BJ (cell line): ENCODE measurements around the gene ZBTB38. TPM values are rescaled to one million over a fixed set of nuclear protein-coding genes. Genes with fewer than 3 reads are reported as not detected.

Experiments
- CTCF ChIA-PET: fragments of 350-600 bp; formaldehyde crosslinking; extraction: SDS; loops from one replicate; lab custom pipeline; 2021; ENCODE audit warnings: antibody characterized with exemption, inconsistent platforms; lab: Yijun Ruan, JAX
- POLR2A ChIA-PET: fragments of 300-600 bp; sonication (Branson Sonifier 250); formaldehyde crosslinking; extraction: SDS; loops from one replicate; lab custom pipeline; 2021; ENCODE audit warnings: antibody characterized with exemption; lab: Charles Lee
- DNase-seq: peaks from one replicate; pipeline ENCODE4 v3.0.0-alpha.2; 2011; ENCODE audit warnings: low read depth
- H3K27me3 ChIP-seq: 2 replicates; pipeline ENCODE4 v1.6.0; 2011; ENCODE audit warnings: low read length; ENCODE audit not compliant: control insufficient read depth, insufficient read depth
- H3K36me3 ChIP-seq: 2 replicates; pipeline ENCODE4 v1.5.1; 2011; ENCODE audit warnings: low read length; ENCODE audit not compliant: control insufficient read depth, insufficient read depth
- H3K4me3 ChIP-seq: 2 replicates; pipeline ENCODE4 v1.5.1; 2011; ENCODE audit warnings: low read depth, mild to moderate bottlenecking, control low read depth, low read length
- CTCF ChIP-seq: IDR thresholded peaks from 2 replicates; pipeline ENCODE4 v1.5.1; 2011; ENCODE audit warnings: low read depth, mild to moderate bottlenecking, control low read depth, inconsistent platforms, low read length, moderate library complexity; ENCODE audit not compliant: insufficient read depth
- polyA plus RNA-seq: library from polyadenylated mRNA; depleted of rRNA; stranded (reverse); fragments of >200 nt; gene quantifications from 2 replicates; pipeline ENCODE4 v1.2.3, GENCODE V29; 2011

ZBTB38 gene
- polyA plus RNA-seq, 1 experiment, result 62.0 TPM

GRCh38 chr3:141350666-141351065 lies 17.6 kb upstream of the ZBTB38 start:
- ChIA-PET CTCF (no interaction called here), POLR2A (no interaction called here)
- H3K36me3 ChIP-seq, result no peaks in the 10 kb centered on the region
- no peak overlapping the region for H3K4me3 ChIP-seq
- TF ChIP-seq CTCF, result no peak
- DNase-seq, result no peak
- H3K27me3 ChIP-seq, result no peaks in the 10 kb centered on the region

DNA sequence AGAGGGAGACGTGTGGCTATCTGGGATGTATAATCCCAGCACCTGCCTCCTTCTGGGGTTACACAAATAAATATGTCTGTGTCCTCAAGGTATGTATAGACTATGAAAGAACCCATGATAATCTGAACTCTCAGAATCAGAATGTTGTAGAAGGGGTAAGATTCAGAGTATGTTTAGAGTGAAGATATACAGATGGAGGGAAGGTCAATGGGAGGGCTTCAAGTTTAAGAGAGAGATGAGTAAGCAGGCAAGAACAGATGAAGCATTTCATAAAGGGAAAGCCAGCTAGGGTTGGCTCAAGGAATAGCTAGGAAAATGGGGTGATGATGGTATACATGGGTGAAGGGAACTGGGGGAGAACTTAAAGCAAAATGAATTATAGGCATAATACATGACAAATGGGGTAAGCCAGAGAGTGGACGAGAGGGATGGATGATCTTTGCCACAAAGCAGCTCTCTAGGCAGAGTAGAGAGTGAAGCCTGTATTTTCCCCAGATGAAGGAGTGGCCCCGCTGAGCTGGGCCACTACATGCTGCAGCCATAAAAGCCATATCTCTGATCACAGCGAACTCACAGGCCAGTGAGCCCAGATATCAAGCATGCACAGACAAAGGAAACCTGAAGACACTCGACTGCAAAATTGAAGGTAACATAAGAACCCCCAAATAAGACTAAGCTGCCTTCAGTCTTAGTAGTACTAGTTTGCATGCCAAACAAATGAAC lies 15.9 kb upstream of the ZBTB38 start:
- CTCF ChIA-PET, result interaction anchor here (0.8 to 2.2 kb wide), 3 partner anchors 9 to 108 kb away, joined by 3 to 15 read pairs (median 3); no protein-coding TSS in a partner anchor
- DNase-seq, result no peak
- no peak overlapping the region for H3K4me3 ChIP-seq
- no peaks in the 10 kb centered on the region for H3K36me3 ChIP-seq
- POLR2A ChIA-PET, result no interaction called here
- no peaks in the 10 kb centered on the region for H3K27me3 ChIP-seq
- no peak for TF ChIP-seq CTCF

DNA sequence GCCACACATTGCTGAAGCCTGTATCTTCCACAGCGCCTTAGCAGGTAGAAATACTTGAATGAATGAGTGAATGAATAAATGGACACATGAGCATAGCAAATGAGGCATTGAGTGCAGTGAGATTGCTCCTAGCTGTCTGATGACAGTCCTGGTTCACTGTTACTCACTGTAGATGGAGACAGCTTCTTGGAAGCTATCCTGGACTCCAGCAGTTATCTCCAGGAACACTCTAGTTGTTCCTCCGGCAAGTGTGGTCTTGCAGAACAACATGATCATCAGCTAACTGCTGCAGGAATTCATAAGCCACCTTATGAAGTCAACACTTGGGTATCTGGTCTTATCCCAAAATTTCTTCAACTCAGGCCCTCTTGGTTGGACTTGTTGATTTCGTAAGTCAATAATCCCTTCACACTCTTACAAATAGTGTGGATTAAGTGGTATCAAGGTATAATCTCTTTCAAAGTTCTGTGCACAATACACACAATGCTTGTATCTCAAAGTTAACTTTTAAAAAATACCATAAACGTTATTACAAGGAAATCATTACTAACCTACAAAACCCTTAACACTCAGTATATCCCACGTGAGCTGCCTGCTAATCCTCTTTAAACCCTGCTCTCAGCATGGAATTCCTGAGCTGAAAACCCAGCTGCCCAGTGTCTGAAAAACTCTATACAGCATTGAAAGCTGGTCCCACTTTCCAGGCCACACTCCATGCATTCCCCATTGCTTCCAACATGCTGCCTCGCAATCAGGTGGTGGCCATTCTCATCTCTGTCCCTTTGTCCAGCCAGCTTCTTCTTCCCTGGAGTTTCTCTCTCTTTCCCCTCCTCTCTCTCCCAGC lies 14.4 kb upstream of the ZBTB38 start:
- ChIA-PET CTCF (interaction anchor here (0.9 to 1.6 kb wide), 4 partner anchors 9 to 106 kb away, joined by 3 to 4 read pairs (median 3); no protein-coding TSS in a partner anchor), POLR2A (no interaction called here)
- H3K27me3 ChIP-seq, result no peaks in the 10 kb centered on the region
- DNase-seq, result no peak
- no peak overlapping the region for H3K4me3 ChIP-seq
- no peaks in the 10 kb centered on the region for H3K36me3 ChIP-seq
- no peak for TF ChIP-seq CTCF

- no peaks in the 10 kb centered on the region for H3K27me3 ChIP-seq
- DNase-seq, result no peak
- ChIA-PET CTCF (interaction anchor here (0.9 to 1.3 kb wide), 3 partner anchors 9 to 103 kb away, joined by 3 to 4 read pairs (median 3); no protein-coding TSS in a partner anchor), POLR2A (no interaction called here)
- TF ChIP-seq CTCF, result no peak
- no peak overlapping the region for H3K4me3 ChIP-seq
- no peaks in the 10 kb centered on the region for H3K36me3 ChIP-seq
Observed at GRCh38 chr3:141354517-141354916, 13.8 kb upstream of the ZBTB38 start.

DNA sequence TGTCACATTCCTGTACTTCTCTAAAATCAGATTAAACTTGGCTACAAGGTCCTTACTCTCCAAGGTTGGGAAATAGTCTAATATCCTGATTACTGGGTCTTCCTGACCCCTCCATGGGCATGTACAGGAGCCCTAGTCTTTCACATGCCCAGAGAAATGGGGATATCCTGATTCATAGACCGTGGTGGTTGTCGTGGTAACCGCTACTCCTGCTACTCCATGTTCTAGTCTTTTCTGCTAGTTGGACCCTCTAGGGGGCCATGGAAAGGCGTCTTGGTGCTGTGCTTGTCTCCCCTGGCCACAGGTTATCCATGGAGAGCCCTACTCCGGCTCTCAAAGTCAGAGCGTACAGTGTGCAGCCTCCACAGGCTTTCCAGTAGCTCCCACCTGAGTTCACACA lies 13.1 kb upstream of the ZBTB38 start:
- TF ChIP-seq CTCF, result no peak
- no peaks in the 10 kb centered on the region for H3K27me3 ChIP-seq
- POLR2A ChIA-PET, result no interaction called here
- CTCF ChIA-PET, result interaction anchor here (1.0 kb wide), 1 partner anchor 102 kb away, joined by 3 read pairs; no protein-coding TSS in a partner anchor
- no peaks in the 10 kb centered on the region for H3K36me3 ChIP-seq
- DNase-seq, result no peak
- H3K4me3 ChIP-seq, result no peak overlapping the region
